H1 (cell line): ENCODE measurements around the gene COX5A. TPM values are rescaled to one million over a fixed set of nuclear protein-coding genes. Genes with fewer than 3 reads are reported as not detected.

Experiments
- ASH2L ChIP-seq: fragments of 200-600, 300-600 bp; sonication (generic); IDR thresholded peaks from one replicate; pipeline ENCODE4 v1.7.1; 2017; ENCODE audit warnings: low read length
- BCL11A ChIP-seq, 2 experiments: IDR thresholded peaks; one replicate each; pipeline ENCODE4 v1.6.1; 2011; ENCODE audit warnings: low read depth in 2 of 2, low read length in 2 of 2, mild to moderate bottlenecking in 2 of 2
- BRCA1 ChIP-seq: IDR thresholded peaks from 2 replicates; pipeline ENCODE4 v1.6.1; 2012; ENCODE audit warnings: low read depth, low read length, improper control_type of control experiment
- CBX5 ChIP-seq: fragments of 300-800, 300-1000 bp; sonication (generic); IDR thresholded peaks from 2 replicates; pipeline ENCODE4 v1.7.1; 2016; ENCODE audit warnings: antibody characterized with exemption, low read length, low read depth
- CTBP2 ChIP-seq: IDR thresholded peaks from 2 replicates; pipeline ENCODE4 v1.7.0; 2011; ENCODE audit warnings: borderline replicate concordance, mild to moderate bottlenecking, moderate library complexity, mixed read lengths, low read length; ENCODE audit not compliant: insufficient read depth, insufficient read length
- EP300 ChIP-seq, 2 experiments: IDR thresholded peaks; 1 replicate in 1 of 2; 2 replicates in 1 of 2; pipeline ENCODE4 v1.6.1; 2011 to 2012; ENCODE audit warnings: low read depth in 2 of 2, low read length in 2 of 2, mild to moderate bottlenecking in 2 of 2, borderline replicate concordance in 1 of 2, inconsistent platforms in 1 of 2, moderate library complexity in 1 of 2
- EZH2 ChIP-seq: fragments of 200-600 bp; sonication (generic); IDR thresholded peaks from 2 replicates; pipeline ENCODE4 v1.7.1; 2012; ENCODE audit warnings: low read depth, mild to moderate bottlenecking, moderate library complexity, low read length, inconsistent platforms; ENCODE audit not compliant: severe bottlenecking
- HDAC2 ChIP-seq, 2 experiments: fragments of 300-600 bp in 1 of 2; sonication (generic) in 1 of 2; IDR thresholded peaks; 2 replicates each; pipeline ENCODE4 v1.6.1; 2011 to 2012; ENCODE audit warnings: low read depth in 2 of 2, low read length in 2 of 2, mild to moderate bottlenecking in 2 of 2, moderate library complexity in 2 of 2, borderline replicate concordance in 1 of 2, inconsistent platforms in 1 of 2
- KDM4A ChIP-seq: IDR thresholded peaks from one replicate; pipeline ENCODE4 v1.7.1; 2012; ENCODE audit warnings: low read depth, mild to moderate bottlenecking, moderate library complexity, low read length, inconsistent platforms; ENCODE audit not compliant: severe bottlenecking
- NANOG ChIP-seq: IDR thresholded peaks from 2 replicates; pipeline ENCODE4 v1.6.1; 2011; ENCODE audit warnings: low read length, low read depth, mild to moderate bottlenecking, inconsistent platforms; ENCODE audit not compliant: insufficient read depth, poor library complexity, severe bottlenecking
- PHF8 ChIP-seq: fragments of 200-600 bp; sonication (generic); conservative IDR thresholded peaks from 2 replicates; pipeline ENCODE4 v1.7.1; 2012; ENCODE audit warnings: low read depth, mild to moderate bottlenecking, inconsistent platforms, low read length, moderate library complexity
- POLR2A ChIP-seq, 2 experiments: IDR thresholded peaks; 1 replicate in 1 of 2; 2 replicates in 1 of 2; pipeline ENCODE4 v1.6.1; 2011; ENCODE audit warnings: low read depth in 2 of 2, low read length in 2 of 2, mild to moderate bottlenecking in 2 of 2; ENCODE audit errors: control extremely low read depth in 1 of 2
- RFX5 ChIP-seq: IDR thresholded peaks from 2 replicates; pipeline ENCODE4 v1.6.1; 2011; ENCODE audit warnings: low read depth, low read length, improper control_type of control experiment, borderline replicate concordance
- SIN3A ChIP-seq, 2 experiments: IDR thresholded peaks in 1 of 2; conservative IDR thresholded peaks in 1 of 2; 2 replicates each; pipeline ENCODE4 v1.6.1; 2011 to 2012; ENCODE audit warnings: low read length in 2 of 2, improper control_type of control experiment in 1 of 2, low read depth in 1 of 2, mild to moderate bottlenecking in 1 of 2
- SRF ChIP-seq: IDR thresholded peaks from 2 replicates; pipeline ENCODE4 v1.6.1; 2011; ENCODE audit warnings: mild to moderate bottlenecking, low read depth, low read length, moderate library complexity
- TAF7 ChIP-seq: optimal IDR thresholded peaks from 2 replicates; pipeline ENCODE3; 2011; ENCODE audit warnings: low read depth, mild to moderate bottlenecking, inconsistent platforms, low read length, moderate library complexity, borderline replicate concordance
- polyA plus RNA-seq, 7 experiments: library from polyadenylated mRNA; depleted of rRNA in 3 of 7; stranded (reverse) in 5 of 7; unstranded in 2 of 7; fragments of >200 nt in 5 of 7; fragments of 200-250 nt in 2 of 7; gene quantifications; 1 replicate in 5 of 7; 2 replicates in 1 of 7; 4 replicates in 1 of 7; pipeline versions ENCODE4 v1.2.1 to v1.2.3, GENCODE V29; 2011 to 2013; ENCODE audit warnings: missing spikeins in 2 of 7, mixed read lengths in 2 of 7
- total RNA-seq: library from RNA; stranded (reverse); fragmentation: NEBNext Ultra II Directional; extraction: Animal tissue kit (Norgen Biotek cat#: 25700); gene quantifications from 2 replicates; pipeline ENCODE4 v1.2.1, GENCODE V29; 2021
- TF ChIP-seq, protein P1 (sequence below): IDR thresholded peaks from 2 replicates; pipeline ENCODE4 v1.6.1; 2012; ENCODE audit warnings: inconsistent platforms
- TF ChIP-seq, protein P2 (sequence below): IDR thresholded peaks from 2 replicates; pipeline ENCODE4 v1.6.1; 2011; ENCODE audit warnings: low read length, improper control_type of control experiment

Gene COX5A
- total and polyA plus RNA-seq, 2 of the 8 experiments (the other 6 are each of a cell fraction or from before 2014, with no cell fraction given): 270 to 367 TPM

DNA sequence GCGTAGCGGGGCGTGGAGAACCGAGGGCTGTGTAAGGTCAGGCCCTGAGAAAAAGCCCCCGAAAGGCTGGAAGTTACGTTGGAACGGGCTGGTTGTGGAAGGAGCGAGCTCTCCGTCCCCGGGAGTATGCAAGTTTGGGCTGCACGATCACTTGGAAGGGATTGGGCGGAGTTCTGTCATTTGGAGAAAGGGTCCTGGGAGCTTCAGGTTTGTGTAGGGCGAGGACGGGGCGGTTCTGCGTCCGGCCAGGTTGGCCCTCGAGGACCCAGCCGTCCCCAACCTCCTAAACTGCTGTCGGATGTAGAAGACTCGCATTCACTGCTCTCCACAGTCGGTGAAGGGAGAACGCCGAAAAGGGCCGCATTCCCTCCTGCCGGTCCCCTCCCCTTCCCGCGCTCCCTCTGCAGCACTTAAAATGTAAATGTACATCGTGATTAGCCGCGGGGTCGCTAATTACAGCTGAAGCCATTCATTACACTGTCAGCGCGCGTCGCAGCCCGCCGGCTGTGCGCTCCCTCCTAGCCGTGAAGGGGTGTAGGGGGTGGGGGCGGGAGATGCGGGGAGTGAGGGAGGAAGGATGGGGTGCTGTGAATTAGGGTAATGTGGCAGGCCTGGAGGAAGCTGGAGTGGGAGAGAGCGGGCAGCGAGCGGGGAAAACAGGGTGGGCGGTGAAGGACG, 21.2 kb upstream of the COX5A start (continued):
- TF ChIP-seq PHF8: no peak
- TF ChIP-seq KDM4A: peak; percentile 69
- TF ChIP-seq CBX5: no peak
- peak; percentile 38 for TF ChIP-seq NANOG
- TF ChIP-seq EP300 (IDR thresholded peaks at IDR 0.05; ENCODE audit: borderline replicate concordance in 1 of 2, low read depth in 2 of 2, low read length in 2 of 2): no peak
- peak in 1 of 2 experiments; percentile 88; a peak in 2 of 4 replicates for TF ChIP-seq HDAC2 (IDR thresholded peaks at IDR 0.05; ENCODE audit: borderline replicate concordance in 1 of 2, low read depth in 2 of 2, low read length in 2 of 2)
- TF ChIP-seq CTBP2: no peak
- TF ChIP-seq, protein P1, sequence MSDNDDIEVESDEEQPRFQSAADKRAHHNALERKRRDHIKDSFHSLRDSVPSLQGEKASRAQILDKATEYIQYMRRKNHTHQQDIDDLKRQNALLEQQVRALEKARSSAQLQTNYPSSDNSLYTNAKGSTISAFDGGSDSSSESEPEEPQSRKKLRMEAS: no peak
- no peak for TF ChIP-seq SRF
- peak; percentile 60 for TF ChIP-seq EZH2
- peak; percentile 71 for TF ChIP-seq ASH2L
- no peak for TF ChIP-seq RFX5
- TF ChIP-seq SIN3A (conservative IDR thresholded peaks at IDR 0.05 in 1 of 2, IDR thresholded peaks at IDR 0.05 in 1 of 2; ENCODE audit: low read depth in 1 of 2, low read length in 2 of 2): peak in 1 of 2 experiments; percentile 66; a peak in 1 of 4 replicates
- TF ChIP-seq BRCA1: no peak
- TF ChIP-seq, protein P2, sequence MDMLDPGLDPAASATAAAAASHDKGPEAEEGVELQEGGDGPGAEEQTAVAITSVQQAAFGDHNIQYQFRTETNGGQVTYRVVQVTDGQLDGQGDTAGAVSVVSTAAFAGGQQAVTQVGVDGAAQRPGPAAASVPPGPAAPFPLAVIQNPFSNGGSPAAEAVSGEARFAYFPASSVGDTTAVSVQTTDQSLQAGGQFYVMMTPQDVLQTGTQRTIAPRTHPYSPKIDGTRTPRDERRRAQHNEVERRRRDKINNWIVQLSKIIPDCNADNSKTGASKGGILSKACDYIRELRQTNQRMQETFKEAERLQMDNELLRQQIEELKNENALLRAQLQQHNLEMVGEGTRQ: no peak
- TF ChIP-seq TAF7: no peak
- TF ChIP-seq POLR2A (IDR thresholded peaks at IDR 0.05; ENCODE audit: control extremely low read depth in 1 of 2, low read depth in 2 of 2, low read length in 2 of 2): no peak
- TF ChIP-seq BCL11A (IDR thresholded peaks at IDR 0.05; ENCODE audit: low read depth in 2 of 2, low read length in 2 of 2): no peak
